ENCODE results near the gene TBCA.

TBCA gene

DNA sequence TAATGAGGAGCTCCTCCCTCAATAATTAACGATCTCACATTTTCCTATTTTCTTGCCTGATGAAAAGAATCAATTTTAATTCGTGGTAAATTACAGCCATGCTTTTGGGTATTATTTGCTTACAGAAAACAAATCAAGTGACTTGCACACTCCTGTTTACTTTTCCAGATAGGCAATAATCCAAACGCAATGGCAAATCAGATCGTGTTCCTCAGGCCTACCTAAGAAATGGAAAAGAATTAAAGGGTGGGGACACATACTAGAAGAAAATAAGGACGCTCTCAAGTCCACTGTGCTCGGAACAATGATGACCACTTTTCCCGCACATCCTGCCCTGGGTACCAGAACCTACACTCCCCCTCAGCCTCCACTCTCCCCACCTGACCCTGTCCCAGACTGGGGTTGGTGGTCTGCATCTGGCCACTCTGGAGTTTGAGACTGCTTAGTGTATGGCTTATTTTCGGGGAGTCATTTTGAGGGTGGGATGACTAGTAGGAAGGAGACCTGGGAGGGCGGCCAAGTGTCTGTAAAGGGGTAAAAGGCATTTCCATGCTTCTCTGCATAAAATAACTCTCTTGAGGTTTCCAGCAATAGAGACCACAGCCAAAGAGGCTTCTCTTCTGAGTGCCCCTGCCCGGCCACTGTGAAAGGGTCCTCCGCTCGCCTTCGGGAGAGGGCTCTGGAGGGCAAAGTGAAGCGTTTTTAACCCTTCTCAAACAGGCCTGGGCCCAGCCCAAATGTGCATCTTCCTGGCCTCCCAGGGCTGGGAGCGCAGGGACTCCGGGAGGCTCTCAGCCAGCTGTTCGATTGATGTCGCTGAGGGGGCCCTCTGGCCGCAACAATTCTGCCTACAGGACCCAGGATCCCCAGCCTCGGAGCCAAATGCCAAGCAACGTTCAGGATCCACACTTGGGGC lies 133.1 kb downstream of the TBCA start:
- DNase-seq (ENCODE audit: low spot score), result no peak

GRCh38 chr5:77641963-77642737 lies 134.0 kb downstream of the TBCA start:
- DNase-seq (ENCODE audit: low spot score), result no peak

DNA sequence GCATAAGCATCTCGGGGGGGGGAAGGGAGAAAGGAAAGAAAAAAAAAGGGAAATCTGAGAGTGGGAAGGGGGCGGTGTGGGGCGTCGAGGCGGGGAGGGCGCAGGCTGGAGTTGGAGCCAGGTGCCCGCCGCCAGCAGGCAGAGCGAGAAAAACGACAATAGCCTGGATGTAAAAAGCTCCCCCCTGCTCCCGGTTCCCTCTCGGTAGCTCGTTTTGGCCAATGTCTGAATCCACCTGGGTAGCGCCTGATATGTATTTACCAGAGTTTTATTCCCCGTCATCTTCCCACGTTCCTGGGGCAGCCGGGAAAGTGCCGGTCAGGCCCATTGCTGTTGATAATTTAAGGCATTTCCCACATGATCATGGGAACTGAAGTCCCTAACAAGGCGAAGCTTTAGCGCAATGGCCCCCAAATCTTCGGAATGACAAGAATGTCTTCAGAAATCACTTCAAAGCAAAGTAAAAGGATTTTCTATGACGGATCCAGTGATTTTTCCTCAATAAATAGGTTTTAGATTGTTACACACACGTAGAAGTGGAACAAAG lies 134.7 kb downstream of the TBCA start:
- no peak for DNase-seq (ENCODE audit: low spot score)
